HG03196 (cell line): ENCODE results near the gene DSCAM.

Experiments used
- ATAC-seq: cut with Tn5 transposase; IDR thresholded peaks from one replicate; pipeline ENCODE4 v1.9.1; 2021; ENCODE audit not compliant: unreplicated experiment

DSCAM gene

DNA sequence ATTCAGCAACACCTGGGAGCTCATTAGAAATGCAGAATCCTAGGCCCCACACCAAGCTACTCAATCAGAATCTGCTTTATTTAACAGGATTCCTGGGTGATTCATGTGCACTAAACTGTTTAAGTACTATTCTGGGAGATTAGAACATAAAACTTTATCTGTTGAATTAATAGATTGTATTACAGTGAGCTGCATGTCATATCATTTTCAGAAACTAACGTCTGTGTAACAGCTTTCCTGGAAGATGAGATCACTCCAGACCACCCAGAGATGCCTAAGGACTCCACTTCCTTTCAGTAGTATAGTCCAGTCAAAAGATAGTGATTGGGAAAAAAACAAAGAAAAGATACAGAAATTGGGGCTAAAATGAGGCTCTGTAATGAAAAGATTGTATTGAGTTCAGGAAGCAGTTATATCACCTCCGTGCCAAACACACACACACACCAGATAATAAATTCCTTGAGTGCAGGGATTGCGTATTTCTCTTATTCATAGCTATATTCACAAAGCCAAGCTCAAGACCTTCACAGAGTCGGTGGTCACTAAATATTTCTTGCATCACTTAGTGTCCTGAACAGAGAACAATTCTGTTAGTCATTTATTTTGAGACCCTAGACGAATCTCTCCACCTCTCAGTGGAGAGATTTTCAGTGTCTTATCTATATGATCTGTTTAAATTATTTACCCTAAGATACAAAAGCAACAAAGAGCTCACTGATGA, 178.2 kb downstream of the DSCAM start:
- no peak for ATAC-seq

DNA sequence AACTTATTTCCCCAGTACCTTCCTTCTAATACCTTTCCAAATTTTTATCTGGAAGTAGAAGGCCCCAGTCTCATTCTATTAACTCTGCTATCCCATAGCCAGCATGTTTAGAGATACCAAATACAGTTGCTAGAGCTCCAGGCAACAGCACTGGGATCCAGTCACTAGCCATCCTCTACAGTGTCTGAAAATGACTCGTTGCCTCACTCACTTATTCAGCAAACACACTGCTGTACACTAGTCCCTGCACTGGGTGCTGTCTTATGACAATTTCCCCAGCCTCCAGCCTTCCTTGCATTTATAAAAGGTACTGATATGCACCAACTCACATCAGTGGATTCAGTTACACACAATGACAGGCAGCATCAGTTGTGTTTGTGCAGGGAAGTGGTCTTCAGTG, 179.0 kb downstream of the DSCAM start:
- ATAC-seq: no peak

DNA sequence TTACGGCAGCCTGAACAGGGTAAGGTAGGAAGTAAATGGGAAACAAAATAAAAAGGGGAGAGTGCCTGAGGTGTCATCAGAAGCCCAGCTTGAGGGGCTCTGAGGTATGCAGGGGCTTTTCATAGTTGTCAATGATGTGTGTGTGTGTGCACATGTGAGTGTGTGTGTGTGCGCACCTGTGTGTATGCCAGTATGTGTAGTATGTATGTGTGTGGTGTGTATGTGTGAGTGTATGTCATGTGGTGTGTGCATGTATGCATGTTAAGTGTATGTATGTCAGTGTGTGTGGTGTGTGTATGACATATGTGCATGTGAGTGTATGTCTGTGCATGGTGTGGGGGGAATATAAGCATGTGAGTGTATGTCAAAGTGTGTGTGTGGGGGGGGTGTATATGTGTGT, 184.1 kb downstream of the DSCAM start:
- ATAC-seq: no peak

DNA sequence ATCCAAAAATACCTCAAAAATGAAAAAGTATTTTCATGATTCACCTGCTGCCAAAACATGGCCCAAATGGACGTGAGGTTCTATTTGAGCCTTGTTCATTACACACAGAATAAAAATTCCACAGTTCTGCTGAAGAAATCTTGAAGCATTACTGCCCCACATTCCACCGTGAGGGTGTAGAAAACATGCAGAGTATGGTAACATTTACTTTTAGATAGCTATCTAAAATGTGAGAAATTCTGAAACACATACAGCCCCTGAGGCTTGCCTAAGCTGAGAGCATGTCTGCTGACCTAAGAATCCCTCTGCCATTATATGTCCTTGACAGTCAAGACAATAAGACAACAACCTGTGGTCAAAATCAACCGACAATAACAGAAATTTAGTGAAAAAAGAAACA, 186.5 kb downstream of the DSCAM start:
- ATAC-seq: no peak

DNA sequence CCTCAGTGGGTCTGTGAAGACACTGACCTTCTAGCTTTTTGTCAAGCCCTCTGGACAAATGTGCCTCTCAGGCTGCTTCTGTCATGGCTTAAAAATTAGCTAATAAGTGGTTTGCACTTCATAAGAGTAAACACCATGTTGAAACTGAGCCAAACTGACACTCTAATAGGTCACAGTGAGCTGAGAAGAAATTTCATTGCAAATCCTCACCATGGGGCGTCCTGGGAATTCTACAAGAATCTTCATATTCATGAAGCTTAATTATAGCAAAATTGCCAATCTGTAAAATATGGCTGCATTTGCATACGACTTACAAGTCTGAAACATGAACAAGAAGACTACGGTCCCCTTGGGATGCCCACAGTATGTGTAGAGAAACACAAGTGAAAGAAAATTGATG, 188.6 kb downstream of the DSCAM start:
- ATAC-seq: no peak

DNA sequence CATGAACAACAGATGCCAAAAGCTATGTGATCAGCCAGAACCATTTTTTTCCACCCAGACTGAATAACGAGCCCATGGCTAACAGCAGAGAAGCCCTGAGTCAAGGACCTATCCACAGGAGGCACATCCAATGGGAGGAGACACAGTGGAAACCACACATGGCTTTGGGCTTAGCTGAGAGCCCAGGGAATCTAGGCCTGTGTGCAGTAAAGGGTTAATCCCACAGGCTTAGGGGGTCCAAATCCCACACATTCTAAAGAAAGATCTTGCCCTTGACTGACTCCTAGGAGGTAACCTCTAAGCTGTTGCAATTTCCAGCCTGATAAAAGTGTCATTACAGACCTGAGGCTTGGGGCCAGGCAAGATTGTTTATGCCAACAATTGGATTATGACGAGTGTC, 194.5 kb downstream of the DSCAM start:
- no peak for ATAC-seq

DNA sequence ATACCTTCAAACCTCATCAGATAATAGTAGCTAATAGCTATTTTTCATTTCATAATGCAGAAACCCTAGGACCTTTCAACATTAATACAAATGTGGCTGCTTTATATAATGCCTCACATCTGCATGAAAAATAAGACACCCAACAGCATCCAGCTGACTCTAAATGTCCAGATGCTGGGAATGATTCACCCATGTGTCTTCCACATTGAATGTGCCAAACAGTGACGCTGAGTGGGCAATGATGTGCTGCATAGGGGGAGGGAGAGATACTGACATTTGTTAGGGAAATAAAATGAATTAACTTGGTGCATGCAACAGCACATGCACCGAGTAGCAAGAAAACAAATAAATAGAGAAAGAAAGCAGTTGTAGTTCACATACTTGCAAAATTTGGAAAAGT, 199.3 kb downstream of the DSCAM start:
- no peak for ATAC-seq

DNA sequence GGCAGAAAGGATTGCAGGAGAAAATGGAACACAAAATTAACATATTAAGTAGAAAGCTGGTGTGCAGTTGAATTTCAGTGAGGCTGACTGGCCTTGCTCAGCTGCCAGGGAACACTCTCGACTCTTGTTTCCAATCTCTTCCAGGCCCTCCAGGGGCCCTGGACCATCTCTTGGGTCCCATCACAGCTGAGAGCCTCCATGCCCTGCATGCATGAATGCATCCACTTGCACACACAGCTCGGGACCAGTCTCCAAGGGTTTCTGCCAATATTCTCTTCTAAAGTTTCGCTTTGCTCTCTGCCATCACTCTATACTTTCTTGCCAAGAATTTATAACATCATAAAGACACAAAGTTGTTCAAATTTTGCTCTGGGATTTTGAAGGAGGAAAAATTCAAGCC, 200.3 kb downstream of the DSCAM start:
- ATAC-seq: no peak

DNA sequence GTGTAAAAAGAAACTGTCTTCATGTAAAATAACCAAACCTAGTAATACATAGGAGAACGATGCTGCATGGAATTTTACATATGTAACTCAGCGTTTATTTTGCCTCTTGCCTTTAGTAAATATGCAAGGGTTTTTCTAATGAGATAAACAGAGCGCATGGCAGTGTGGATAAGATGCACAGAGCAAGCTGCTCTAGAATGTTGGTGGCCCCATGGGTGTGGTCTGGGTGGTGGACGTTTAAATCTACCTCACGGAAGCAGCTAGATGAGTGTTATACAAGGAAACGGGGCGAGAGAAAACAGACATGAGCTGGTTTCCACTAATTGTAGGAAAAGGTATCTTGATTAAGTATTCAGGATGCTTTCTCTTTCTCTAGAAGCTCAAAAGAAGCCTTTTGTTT, 205.9 kb downstream of the DSCAM start:
- ATAC-seq: no peak

DNA sequence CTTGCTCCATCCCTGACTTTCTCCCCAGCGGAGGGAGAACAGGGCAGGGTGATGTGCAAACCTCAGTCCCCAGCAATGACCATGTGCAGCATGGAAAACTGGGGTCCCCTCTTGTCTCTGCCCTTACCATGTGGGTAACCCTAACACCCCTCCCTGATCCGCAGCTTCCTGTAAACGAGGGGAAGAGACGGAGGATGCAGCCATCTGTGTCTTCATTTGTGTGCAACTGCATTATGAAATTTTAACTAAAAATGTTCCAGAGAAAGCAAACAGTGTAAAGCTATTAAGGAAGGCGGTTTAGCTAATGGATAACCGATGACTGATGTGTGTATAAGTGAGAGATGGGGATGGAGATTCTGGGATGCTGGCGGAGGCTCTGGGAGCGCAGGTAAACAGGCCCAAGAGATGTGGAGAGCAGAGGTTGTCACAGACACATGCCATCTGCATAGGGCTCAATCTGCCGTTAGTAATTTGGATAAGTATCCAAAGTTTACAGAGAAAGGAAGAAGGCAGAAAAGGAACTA, 206.6 kb downstream of the DSCAM start:
- no peak for ATAC-seq

DNA sequence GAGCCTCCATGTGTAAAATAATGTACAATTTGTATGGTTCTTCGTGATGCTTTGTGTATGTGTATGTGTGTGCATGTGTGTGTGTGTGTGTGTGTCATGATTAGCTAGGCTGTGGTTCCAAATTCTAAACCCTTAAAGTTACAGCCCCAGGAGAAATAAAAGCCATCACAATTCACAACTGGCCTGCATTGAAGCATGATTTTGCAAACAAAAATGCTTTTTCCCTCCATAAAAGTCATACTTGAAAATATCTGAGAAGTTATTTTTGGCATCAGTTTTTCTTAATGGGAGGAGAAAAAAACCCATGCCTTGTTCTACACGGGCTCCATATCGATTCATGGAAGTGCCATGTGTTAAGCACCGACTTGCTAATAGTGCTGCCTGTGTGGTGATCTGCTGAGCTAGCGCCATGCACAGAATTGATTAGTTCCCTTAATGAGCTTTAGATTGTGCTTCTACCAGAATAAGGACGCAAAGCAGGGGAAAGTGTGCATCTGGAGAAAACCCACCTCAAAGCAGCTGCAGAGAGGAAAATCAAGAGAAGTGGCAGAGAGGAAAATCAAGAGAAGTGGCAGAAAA, 207.3 kb downstream of the DSCAM start:
- ATAC-seq: no peak

DNA sequence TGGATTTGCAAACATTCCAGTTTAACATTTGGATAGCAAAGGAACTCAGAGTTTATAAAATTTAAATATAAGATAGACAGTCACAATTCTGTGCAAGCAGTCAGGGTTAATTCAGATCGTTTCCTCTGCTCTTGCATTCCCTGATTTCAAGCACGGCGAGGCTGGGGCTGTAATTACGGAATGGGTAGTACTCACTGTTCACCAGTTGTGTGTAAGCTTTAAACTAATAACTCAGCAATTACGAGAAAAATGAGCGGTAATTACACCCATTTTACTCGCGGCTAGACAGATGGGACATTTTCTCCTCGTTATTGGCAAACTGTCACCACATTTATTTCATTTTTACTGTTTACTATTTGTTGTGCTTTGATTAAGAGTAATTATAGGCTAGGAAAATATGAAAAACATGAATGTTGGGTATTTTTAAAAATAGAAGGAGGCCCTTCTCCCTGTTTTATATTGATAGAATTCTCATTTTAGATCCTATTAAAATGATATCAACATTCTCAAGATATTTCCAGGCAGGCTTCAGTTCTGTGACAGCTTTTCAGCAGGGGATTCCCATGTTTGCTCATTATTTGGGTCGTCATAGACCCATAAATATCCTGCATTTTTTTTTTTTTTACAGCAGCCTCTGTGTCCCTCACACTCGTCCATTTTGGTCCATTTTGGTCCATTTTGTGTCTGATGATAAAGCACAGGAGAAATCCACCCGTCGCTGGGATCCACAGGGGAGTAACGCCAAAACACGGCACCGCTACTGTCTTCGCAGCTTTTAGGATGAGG, 208.3 kb downstream of the DSCAM start:
- no peak for ATAC-seq

DNA sequence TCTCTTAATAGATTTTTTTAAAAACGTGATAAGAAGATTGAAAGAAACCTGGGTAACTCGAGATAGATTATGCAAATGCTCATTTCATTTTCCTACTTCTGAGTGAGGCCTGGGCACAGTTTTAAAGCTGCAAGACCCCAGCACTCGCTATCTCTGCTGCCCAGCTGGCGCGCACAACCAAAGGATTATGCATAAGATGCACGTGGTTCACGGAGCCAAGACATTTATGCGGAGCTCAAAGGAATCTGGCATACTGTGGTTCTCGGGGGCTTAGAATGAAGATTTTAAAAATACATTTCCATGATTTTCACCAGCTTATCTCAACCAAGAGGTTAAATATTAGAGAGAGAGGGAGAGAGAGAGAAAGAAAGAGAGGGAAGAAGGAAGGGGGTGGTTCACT, 210.9 kb downstream of the DSCAM start:
- ATAC-seq: no peak

DNA sequence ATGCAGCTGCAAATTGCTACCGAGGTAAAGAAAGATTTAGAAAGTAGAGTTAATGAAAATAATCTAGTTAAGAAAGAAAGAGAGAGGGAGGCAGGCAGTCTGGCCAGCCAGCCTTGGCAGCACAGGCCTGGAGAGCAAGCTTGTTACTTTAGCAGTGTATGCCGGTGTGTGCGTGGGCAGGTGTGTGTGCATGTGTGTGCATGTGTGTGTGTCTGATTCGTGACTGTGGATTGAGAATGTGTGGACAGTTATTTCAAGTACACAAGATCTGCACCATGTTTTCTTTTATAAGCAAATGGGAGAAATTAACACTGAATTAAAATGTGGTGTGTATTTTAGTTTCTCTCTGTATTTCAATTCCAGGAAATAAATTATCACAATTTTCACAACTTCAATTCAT, 211.6 kb downstream of the DSCAM start:
- ATAC-seq: no peak

DNA sequence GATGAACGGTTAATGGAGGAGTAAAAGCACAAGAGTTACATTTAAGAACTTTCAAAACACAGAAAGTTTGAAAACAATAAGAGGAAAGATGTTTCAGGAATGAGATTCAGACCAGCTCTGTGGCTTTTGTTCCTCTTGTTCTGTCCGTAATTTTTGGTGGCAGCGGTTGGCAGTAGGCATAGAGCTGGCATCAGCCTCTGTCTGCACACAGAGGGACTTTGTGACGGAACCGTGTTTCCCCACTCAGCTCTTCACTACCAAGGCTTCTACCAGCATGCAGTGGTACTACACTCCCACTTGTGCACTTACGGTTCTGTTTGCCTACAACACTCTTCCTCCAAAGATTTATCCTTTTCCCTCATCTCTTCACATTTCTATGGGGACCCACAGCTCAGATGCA, 212.8 kb downstream of the DSCAM start:
- no peak for ATAC-seq

DNA sequence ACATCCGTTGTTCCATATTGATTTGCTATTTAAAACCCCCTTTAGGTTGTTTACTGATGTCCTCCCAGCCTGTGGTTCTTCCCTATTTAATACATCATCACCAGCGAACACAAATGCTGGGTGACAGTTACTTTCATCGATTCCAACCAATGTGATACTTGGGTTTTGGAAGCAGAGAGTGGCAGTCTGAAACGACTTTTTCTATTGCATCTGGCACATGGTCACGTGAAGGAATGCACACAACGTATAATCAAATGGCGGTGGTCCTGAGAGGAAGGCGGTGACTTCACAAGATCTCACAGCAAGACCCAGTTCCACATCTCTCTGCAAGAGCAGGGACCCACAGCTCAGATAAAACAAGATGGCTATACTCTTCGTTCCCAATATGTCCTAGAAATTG, 213.9 kb downstream of the DSCAM start:
- ATAC-seq: no peak

DNA sequence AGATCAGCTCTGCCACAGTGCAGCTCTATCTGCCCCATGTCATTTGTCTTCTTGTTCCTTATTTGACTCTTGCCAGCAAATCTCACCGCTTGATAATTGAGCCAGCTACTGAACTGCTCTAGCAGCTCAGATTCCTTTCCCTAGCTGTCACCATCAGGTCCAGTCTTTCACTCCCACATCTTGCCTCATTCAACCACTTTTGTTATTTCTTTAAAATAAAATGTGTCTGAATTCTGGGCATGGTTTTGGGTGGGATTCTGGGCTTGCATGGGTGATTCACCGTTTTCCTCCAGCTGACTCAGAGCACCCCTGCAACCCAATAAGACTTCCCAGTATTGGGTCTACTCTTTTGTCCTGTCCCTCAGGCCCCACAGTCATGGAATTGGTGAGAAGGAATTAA, 215.7 kb downstream of the DSCAM start:
- ATAC-seq: no peak

DNA sequence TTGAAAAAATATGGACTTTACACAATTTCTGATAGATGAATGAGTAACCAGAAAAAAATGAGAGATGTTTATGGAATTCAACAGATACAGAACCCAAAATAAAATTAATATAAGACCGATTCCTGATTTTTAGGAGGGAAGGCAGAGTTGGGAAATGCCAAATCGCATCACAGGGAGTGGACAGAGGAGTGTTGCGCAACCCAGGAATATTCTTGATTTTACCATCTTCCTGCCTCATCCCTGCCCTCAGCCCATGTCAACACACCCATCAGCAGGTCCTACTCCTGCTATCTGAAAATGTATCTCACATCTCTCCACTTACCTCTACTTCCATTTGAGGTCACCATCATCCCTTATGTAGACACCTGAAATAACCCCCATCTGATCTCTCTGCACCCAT, 221.0 kb downstream of the DSCAM start:
- ATAC-seq: no peak

DNA sequence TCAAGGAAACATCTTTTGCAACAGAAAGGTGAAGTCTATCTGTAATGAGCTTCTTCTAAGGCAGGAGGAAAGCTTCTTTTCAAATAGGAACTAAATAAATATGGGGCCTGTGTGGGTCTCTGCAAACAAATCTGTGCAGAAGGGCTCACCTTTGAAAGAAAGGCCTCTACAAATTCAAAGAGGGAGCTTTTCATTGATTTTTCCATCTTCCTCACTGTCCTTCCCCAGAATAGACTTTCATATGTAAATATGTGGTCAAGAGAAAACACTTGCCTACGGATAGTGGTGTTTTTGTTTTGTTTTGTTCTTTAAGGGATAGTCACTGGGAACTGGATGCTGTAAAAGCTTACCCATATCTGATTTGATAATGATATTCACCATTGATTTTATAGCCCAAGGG, 223.4 kb downstream of the DSCAM start:
- ATAC-seq: no peak

DNA sequence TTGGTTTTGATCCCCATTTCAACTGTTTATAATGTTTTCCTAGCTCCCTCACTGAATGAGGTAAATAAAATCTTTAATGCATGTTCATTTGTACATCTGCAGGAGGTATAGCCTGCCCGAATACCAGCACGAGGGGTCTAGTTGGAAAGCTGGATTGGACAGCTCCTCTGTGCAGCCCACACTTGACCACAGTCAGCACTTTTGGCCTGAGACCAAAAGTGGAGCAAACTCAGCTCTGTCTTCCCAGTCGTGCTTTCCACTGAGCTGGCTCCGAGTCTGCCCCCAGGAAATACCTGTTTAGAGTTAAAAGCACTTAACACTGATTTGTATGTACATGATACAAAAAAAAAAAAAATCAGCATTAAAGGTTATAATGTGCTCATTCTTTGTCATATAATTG, 224.4 kb downstream of the DSCAM start:
- no peak for ATAC-seq

DNA sequence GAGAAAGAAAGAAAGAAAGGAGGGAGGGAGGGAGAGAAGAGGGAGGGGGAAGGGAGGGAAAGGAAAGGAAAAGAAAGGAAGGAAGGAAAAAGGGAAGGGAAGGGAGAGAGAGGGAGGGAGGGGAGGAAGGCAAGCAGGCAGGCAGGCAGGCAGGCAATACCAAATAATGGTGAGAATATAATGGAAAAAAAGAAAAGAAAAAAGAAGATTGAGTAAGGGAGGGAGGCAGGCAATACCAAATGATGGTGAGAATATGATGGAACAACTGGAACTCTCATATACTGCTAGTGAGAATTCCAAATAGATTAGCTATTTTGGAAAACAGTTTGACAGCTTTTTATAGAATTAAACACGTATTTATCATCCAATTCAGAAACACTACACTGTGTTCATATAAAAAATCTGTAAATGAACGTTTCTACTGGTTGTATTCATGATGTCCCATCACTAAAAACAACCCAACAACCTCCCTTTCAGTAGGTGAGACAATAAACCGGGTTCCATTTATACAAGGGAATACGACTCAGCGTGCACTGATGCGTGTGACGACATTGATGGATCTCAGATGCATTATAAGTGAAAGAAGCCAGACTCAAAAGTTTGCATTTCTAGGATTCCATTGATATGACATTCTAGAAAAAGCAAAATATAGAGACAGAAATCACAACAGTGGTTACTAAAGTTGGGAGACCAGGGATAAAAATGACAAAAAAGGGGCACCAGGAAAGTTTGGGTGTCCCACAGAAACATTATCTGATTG, 226.4 kb downstream of the DSCAM start:
- ATAC-seq: no peak
